ENCODE measurements around the gene GTF2IRD1.

The GTF2IRD1 gene

DNA sequence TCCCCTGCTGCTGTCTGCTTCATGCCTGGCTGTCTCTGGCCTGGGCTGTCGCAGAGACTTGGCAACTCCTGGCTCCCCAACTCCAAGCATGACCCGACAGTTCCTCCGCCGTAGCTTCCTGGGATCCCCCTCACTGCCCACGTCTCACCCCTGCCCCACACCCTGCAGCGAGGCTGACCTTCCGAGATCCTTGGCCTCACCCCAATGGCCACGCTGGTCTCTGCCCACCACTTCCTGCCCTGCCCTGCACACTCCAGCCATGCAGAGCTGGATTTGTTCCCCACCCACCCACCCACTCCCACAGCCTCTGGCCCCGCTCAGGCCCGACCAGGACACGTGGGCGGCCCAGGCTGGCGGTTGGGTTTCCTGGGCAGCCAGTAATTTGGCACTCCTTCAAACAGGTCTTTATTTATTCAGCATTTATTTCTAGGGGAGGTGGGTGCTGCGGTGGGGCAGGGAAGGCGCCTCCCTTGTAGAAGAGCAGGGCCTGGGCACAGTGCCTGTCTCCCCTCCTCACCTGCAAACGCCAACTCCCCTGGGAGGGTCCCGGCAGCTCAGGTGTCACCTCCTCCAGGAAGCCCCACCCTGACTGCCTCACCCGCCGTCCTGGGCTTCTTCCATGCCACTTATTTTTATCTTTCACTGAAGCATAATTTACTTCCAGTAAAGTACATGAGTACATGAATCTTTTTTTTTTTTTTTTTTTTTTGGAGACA is 25.5 kb downstream of the GTF2IRD1 start:
- peak; percentile 10 for DNase-seq (ENCODE audit: low read depth)
- no peak overlapping the region for H3K4me3 ChIP-seq (ENCODE audit: low read length)
- TF ChIP-seq, protein P1, sequence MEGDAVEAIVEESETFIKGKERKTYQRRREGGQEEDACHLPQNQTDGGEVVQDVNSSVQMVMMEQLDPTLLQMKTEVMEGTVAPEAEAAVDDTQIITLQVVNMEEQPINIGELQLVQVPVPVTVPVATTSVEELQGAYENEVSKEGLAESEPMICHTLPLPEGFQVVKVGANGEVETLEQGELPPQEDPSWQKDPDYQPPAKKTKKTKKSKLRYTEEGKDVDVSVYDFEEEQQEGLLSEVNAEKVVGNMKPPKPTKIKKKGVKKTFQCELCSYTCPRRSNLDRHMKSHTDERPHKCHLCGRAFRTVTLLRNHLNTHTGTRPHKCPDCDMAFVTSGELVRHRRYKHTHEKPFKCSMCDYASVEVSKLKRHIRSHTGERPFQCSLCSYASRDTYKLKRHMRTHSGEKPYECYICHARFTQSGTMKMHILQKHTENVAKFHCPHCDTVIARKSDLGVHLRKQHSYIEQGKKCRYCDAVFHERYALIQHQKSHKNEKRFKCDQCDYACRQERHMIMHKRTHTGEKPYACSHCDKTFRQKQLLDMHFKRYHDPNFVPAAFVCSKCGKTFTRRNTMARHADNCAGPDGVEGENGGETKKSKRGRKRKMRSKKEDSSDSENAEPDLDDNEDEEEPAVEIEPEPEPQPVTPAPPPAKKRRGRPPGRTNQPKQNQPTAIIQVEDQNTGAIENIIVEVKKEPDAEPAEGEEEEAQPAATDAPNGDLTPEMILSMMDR (conservative IDR thresholded peaks at IDR 0.05; ENCODE audit: low read length): no peak

DNA sequence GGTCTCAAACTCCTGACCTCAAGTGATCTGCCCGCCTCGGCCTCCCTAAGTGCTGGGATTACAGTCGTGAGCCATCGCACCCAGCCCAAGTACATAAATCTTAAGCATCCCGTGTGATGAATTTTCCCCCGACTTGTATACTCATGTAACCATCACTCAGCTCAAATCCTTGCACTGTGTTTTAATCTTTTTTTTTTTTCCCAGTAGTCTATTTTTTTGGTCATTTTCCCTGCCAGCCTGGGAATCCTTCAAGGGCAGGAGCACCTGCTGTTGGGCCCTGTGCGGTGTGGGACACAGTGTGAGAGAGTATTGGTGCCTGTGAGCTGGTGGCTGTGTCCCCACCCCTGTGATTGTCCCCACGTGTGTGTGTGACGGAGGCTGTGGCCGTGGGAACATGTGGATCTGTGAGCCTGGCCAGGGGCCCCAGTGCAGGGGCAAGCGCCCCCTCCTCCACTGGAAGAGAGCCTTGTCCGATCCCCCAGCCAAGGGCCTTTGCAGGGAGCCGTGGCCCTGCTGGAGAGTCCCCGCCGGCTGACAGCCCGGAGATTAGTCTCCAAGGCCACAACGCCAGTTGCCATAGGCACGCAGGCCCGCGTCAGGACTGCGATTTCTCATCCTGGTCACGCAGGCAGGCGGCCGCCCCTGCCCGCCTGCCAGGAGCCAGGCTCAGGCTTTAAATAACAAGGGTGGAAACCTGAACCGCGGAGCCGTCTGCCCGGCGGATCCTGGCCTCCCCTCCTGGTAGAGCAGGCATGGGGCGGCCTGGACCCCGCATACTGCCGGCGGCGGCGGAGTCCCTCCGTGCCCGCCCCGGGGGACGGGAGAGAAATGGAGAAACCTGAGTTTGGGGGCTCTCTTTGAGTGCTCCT is 26.5 kb downstream of the GTF2IRD1 start:
- DNase-seq (ENCODE audit: low read depth): peak; percentile 90
- TF ChIP-seq, protein P1 (conservative IDR thresholded peaks at IDR 0.05; ENCODE audit: low read length): no peak
- H3K4me3 ChIP-seq (ENCODE audit: low read length): peak overlapping the region; percentile 66

DNA sequence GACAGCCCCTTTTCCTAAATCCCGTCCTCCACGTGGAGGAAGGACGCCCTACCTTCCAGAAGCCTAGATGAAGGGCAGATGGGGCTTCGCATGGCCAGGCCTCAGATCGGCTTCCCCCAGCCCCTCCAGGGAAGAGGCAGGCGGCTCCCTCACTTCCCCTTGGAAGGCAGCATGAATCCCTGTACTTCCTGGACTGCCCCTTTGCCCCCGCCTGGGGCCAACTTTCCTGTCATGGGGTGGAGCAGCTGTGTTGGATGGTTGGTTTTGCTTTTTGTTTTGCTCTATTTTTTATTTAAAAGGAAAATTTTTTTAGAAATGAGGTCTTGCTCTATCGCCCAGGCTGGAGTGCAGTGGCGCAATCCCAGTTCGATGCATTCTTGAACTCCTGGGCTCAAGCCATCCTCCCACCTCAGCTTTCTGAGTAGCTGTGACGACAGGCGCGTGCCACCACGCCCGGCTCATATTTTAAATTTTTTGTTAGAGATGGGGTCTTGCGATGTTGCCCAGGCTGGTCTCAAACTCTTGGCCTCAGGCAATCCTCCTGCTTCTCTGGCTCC is 27.2 kb downstream of the GTF2IRD1 start:
- TF ChIP-seq, protein P1 (conservative IDR thresholded peaks at IDR 0.05; ENCODE audit: low read length): no peak
- peak overlapping the region; percentile 66 for H3K4me3 ChIP-seq (ENCODE audit: low read length)
- DNase-seq (ENCODE audit: low read depth): peak; percentile 83

DNA sequence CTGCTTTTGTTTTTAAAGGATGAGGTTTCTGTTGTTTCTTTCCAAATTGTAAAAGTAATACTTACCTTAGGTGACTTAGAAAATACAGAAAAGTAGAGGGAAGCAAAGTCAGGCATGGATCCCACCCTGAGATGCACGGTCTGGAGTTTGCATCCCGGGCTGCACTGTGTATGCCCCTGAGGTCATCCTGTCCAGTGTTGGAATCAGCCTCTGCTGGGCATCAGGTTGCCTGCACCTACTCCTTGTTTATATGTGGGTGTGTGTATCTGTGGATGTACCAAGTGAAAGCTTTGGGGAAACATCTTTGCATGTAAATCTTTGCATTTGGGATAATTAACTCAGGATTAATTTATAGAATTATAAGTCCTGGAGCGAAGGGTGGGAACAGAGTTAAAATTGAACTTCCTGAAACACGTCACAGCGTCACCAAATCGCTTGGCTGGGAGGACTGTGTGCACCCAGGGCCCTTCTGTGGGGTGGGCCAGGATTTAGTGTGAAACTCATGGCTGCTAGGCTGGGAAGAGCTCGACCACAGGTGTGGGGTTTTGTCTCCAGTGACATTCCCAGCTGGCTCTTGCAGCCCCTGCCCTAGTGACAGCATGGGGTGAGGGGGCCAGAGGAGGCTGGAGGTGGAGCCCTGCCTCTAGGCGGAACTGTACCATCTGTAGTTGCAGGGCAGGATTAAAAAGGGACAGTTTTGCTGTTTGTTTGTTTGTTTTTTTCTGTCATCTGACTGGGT is 27.9 kb downstream of the GTF2IRD1 start:
- TF ChIP-seq, protein P1 (conservative IDR thresholded peaks at IDR 0.05; ENCODE audit: low read length): no peak
- H3K4me3 ChIP-seq (ENCODE audit: low read length): no peak overlapping the region
- DNase-seq (ENCODE audit: low read depth): no peak

DNA sequence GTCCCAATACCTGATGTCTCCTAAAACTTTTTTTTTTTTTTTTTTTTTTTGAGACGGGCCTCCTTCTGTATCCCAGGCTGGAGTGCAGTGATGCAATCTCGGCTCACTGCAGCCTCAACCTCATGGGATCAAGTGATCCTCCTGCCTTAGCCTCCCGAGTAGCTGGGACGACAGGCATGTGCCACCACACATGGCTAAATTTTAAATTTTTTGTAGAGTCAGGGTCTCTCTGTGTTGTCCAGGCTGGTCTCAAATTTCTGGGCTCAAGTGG is 28.4 kb downstream of the GTF2IRD1 start:
- no peak overlapping the region for H3K4me3 ChIP-seq (ENCODE audit: low read length)
- TF ChIP-seq, protein P1 (conservative IDR thresholded peaks at IDR 0.05; ENCODE audit: low read length): no peak
- DNase-seq (ENCODE audit: low read depth): peak; percentile 7

DNA sequence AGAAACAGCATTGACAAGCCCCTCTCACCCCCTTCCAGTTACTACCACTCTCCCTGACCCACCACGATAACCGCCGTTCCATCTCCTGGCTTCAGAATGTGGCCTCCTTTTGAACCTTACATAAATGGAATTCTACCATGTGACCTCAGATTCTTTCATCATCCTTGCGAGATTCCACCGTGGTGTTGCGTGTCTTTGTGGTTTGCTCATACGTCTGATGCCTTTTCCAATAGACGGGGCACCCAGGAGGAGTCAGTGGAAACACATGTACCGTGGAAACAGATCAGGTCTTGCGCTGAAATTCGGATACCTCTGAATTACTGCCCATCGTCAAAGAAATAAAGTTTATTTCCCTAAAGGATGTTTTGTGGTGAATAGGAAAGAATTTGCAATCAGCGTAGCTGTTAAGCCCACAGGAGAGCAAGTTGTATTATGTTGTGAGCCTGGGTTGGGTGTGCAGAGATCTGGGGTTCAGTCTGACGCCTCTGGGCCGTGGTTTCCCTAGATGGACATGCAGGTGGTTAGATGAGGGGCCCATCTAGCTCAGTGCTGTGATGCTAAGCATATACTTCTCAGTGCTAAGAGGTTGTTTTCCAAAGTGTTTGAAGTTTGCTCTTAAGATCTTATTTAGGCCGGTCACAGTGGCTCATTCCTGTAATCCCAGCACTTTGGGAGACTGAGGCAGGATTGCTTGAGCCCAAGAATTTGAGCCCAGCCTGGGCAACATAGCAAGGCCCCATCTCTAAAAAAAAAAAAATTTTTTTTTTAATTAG is 29.1 kb downstream of the GTF2IRD1 start:
- peak; percentile 95 for DNase-seq (ENCODE audit: low read depth)
- TF ChIP-seq, protein P1 (conservative IDR thresholded peaks at IDR 0.05; ENCODE audit: low read length): no peak
- H3K4me3 ChIP-seq (ENCODE audit: low read length): no peak overlapping the region
